K562 (cell line): ENCODE data around the gene C1QTNF12. TPM values are rescaled to one million over a fixed set of nuclear protein-coding genes. Genes with fewer than 3 reads are reported as not detected.

Experiments used
- CCAR2 ChIP-seq: fragments of 200-400 bp; formaldehyde crosslinking; IDR thresholded peaks from 2 replicates; pipeline ENCODE4 v1.6.1; 2017; ENCODE audit warnings: mild to moderate bottlenecking, low read depth, low read length
- FOXA1 ChIP-seq: fragments of 450-650 bp; IDR thresholded peaks from 2 replicates; pipeline ENCODE4 v1.6.1; 2016; ENCODE audit warnings: mild to moderate bottlenecking, borderline replicate concordance
- FOXA3 ChIP-seq, 2 experiments: fragments of 450-650 bp in 1 of 2; sonication (generic) in 1 of 2; formaldehyde crosslinking; IDR thresholded peaks in 1 of 2; conservative IDR thresholded peaks in 1 of 2; 2 replicates each; pipeline versions ENCODE4 v1.4.0 to v1.8.0; 2020 to 2022; ENCODE audit warnings: mild to moderate bottlenecking in 2 of 2, missing genetic modification reagents in 1 of 2
- GTF2A2 ChIP-seq: IDR thresholded peaks from 2 replicates; pipeline ENCODE4 v1.6.1; 2016; ENCODE audit warnings: mild to moderate bottlenecking, missing genetic modification characterization, missing compliant biosample characterization
- NCOA4 ChIP-seq: fragments of 450-650 bp; IDR thresholded peaks from 2 replicates; pipeline ENCODE4 v1.6.1; 2018; ENCODE audit warnings: mild to moderate bottlenecking; ENCODE audit not compliant: partially characterized antibody
- RBM25 ChIP-seq: fragments of 200-400 bp; formaldehyde crosslinking; IDR thresholded peaks from 2 replicates; pipeline ENCODE4 v1.6.1; 2018; ENCODE audit warnings: low read length, low read depth, moderate library complexity; ENCODE audit not compliant: severe bottlenecking
- RFX7 ChIP-seq: fragments of 250-450 bp; sonication (Bioruptor Pico); IDR thresholded peaks from 2 replicates; pipeline ENCODE4 v1.5.1; 2021; ENCODE audit warnings: mild to moderate bottlenecking
- TBP ChIP-seq: optimal IDR thresholded peaks from 2 replicates; pipeline ENCODE3; 2011; ENCODE audit warnings: low read depth, low read length, improper control_type of control experiment
- ZBTB7A ChIP-seq: IDR thresholded peaks from 2 replicates; pipeline ENCODE4 v1.6.1; 2011; ENCODE audit warnings: low read depth, mild to moderate bottlenecking, low read length, moderate library complexity, borderline replicate concordance; ENCODE audit not compliant: control insufficient read depth
- ZFP1 ChIP-seq: fragments of 450-650 bp; formaldehyde crosslinking; IDR thresholded peaks from 2 replicates; pipeline ENCODE4 v1.4.0; 2020; ENCODE audit warnings: mild to moderate bottlenecking, mixed read lengths
- polyA plus RNA-seq, 8 experiments: library from polyadenylated mRNA; depleted of rRNA in 4 of 8; stranded (reverse) in 5 of 8; unstranded in 3 of 8; fragments of >200 nt; fragmentation: Nextera tagmentation in 2 of 8; fragmentation: Illumina TruSeq in 1 of 8; extraction: Ambion mirVana in 2 of 8; extraction: Trizol in 1 of 8; gene quantifications; 2 replicates each; pipeline versions ENCODE4 v1.2.1 to v1.2.3, GENCODE V29; 2011 to 2014; ENCODE audit warnings: inconsistent platforms in 1 of 8, missing spikeins in 1 of 8
- total RNA-seq, 7 experiments: library from RNA; depleted of rRNA in 6 of 7; stranded (reverse); fragments of >200 nt in 6 of 7; fragmentation: Illumina TruSeq in 2 of 7; extraction: Trizol in 2 of 7; gene quantifications; 2 replicates each; pipeline versions ENCODE4 v1.2.1 to v1.2.3, GENCODE V29; 2011 to 2021; ENCODE audit warnings: low replicate concordance in 1 of 7
- TF ChIP-seq, protein P1 (sequence below): fragments of 450-650 bp; IDR thresholded peaks from 2 replicates; pipeline ENCODE4 v1.6.1; 2017; ENCODE audit warnings: antibody characterized with exemption, mild to moderate bottlenecking
- TF ChIP-seq, protein P2 (sequence below): sonication (generic); formaldehyde crosslinking; IDR thresholded peaks from 2 replicates; pipeline ENCODE4 v1.8.1; 2023; ENCODE audit warnings: mild to moderate bottlenecking, missing genetic modification reagents
- TF ChIP-seq, protein P3 (sequence below): fragments of 250-450 bp; sonication (Bioruptor Pico); IDR thresholded peaks from 2 replicates; pipeline ENCODE4 v1.4.0; 2020

Gene C1QTNF12
- total and polyA plus RNA-seq, 9 of the 15 experiments (the other 6 are each of a cell fraction or from before 2014, with no cell fraction given), result 0.11 to 4.3 (median 0.93) TPM; not detected in 3

DNA sequence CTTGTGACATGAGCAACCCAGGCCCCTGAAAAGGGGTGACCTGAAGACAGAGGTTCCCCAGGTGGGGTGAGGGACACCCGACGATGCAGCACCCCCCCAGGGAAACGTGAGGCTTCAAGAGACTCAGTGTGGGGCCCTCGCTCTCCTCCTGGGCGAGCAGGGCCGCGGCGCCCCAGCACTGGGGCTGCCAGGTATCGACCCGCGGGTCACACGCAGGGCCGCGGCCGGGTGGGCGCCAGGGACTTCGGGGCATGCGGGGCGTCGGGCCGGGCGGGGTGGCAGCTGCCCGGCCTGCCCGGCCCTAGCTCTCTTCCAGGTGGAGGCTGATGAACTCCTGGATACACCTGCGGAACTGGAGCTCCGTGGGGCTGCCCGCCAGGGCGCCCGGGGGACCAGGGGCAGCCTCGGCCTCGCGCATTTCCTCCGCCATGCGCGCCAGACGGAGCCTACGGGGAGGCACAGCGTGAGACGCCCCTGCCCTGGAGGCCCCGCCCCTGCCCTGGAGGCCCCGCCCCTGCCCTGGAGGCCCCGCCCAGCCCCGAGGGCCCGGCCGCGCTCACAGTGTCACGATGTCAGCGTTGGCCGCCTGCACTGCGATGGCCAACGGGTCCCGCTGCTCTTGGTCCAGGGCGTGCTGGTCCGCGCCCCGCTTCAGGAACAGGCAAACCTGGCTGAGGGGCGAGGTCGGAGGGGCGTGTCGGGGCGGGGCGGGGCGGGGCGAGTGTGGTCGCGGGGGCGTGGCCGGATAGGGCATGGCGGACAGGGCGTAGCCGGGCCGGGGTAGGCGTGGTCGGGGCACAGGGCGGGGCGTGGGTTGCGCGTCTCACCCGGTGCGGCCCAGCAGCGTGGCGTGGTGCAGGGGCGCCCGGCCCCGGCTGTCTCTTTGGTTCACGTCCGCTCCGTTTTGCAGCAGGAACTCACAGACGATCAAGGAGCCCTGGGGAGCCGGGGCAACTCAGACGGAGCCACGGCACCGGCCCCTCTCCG, 47.0 kb upstream of the C1QTNF12 start (continued):
- TF ChIP-seq, protein P1, sequence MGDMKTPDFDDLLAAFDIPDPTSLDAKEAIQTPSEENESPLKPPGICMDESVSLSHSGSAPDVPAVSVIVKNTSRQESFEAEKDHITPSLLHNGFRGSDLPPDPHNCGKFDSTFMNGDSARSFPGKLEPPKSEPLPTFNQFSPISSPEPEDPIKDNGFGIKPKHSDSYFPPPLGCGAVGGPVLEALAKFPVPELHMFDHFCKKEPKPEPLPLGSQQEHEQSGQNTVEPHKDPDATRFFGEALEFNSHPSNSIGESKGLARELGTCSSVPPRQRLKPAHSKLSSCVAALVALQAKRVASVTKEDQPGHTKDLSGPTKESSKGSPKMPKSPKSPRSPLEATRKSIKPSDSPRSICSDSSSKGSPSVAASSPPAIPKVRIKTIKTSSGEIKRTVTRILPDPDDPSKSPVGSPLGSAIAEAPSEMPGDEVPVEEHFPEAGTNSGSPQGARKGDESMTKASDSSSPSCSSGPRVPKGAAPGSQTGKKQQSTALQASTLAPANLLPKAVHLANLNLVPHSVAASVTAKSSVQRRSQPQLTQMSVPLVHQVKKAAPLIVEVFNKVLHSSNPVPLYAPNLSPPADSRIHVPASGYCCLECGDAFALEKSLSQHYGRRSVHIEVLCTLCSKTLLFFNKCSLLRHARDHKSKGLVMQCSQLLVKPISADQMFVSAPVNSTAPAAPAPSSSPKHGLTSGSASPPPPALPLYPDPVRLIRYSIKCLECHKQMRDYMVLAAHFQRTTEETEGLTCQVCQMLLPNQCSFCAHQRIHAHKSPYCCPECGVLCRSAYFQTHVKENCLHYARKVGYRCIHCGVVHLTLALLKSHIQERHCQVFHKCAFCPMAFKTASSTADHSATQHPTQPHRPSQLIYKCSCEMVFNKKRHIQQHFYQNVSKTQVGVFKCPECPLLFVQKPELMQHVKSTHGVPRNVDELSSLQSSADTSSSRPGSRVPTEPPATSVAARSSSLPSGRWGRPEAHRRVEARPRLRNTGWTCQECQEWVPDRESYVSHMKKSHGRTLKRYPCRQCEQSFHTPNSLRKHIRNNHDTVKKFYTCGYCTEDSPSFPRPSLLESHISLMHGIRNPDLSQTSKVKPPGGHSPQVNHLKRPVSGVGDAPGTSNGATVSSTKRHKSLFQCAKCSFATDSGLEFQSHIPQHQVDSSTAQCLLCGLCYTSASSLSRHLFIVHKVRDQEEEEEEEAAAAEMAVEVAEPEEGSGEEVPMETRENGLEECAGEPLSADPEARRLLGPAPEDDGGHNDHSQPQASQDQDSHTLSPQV, result no peak
- TF ChIP-seq CCAR2 (no peak), FOXA3 (CRISPR knock-in tag; conservative IDR thresholded peaks at IDR 0.05 in 1 of 2, IDR thresholded peaks at IDR 0.05 in 1 of 2) (0 out of 4 replicates have a peak, but pooled peaks of 1 of the 2 experiments have one; percentile 27), NCOA4 (no peak), GTF2A2 (tag) (no peak), RFX7 (CRISPR knock-in tag) (no peak), ZBTB7A (peak; percentile 41; the same call in 1 of the 2 replicates), FOXA1 (no peak), ZFP1 (CRISPR knock-in tag) (no peak), RBM25 (no peak), TBP (peak; percentile 25)
- TF ChIP-seq, protein P2, sequence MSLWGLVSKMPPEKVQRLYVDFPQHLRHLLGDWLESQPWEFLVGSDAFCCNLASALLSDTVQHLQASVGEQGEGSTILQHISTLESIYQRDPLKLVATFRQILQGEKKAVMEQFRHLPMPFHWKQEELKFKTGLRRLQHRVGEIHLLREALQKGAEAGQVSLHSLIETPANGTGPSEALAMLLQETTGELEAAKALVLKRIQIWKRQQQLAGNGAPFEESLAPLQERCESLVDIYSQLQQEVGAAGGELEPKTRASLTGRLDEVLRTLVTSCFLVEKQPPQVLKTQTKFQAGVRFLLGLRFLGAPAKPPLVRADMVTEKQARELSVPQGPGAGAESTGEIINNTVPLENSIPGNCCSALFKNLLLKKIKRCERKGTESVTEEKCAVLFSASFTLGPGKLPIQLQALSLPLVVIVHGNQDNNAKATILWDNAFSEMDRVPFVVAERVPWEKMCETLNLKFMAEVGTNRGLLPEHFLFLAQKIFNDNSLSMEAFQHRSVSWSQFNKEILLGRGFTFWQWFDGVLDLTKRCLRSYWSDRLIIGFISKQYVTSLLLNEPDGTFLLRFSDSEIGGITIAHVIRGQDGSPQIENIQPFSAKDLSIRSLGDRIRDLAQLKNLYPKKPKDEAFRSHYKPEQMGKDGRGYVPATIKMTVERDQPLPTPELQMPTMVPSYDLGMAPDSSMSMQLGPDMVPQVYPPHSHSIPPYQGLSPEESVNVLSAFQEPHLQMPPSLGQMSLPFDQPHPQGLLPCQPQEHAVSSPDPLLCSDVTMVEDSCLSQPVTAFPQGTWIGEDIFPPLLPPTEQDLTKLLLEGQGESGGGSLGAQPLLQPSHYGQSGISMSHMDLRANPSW (CRISPR knock-in tag), result no peak
- TF ChIP-seq, protein P3, sequence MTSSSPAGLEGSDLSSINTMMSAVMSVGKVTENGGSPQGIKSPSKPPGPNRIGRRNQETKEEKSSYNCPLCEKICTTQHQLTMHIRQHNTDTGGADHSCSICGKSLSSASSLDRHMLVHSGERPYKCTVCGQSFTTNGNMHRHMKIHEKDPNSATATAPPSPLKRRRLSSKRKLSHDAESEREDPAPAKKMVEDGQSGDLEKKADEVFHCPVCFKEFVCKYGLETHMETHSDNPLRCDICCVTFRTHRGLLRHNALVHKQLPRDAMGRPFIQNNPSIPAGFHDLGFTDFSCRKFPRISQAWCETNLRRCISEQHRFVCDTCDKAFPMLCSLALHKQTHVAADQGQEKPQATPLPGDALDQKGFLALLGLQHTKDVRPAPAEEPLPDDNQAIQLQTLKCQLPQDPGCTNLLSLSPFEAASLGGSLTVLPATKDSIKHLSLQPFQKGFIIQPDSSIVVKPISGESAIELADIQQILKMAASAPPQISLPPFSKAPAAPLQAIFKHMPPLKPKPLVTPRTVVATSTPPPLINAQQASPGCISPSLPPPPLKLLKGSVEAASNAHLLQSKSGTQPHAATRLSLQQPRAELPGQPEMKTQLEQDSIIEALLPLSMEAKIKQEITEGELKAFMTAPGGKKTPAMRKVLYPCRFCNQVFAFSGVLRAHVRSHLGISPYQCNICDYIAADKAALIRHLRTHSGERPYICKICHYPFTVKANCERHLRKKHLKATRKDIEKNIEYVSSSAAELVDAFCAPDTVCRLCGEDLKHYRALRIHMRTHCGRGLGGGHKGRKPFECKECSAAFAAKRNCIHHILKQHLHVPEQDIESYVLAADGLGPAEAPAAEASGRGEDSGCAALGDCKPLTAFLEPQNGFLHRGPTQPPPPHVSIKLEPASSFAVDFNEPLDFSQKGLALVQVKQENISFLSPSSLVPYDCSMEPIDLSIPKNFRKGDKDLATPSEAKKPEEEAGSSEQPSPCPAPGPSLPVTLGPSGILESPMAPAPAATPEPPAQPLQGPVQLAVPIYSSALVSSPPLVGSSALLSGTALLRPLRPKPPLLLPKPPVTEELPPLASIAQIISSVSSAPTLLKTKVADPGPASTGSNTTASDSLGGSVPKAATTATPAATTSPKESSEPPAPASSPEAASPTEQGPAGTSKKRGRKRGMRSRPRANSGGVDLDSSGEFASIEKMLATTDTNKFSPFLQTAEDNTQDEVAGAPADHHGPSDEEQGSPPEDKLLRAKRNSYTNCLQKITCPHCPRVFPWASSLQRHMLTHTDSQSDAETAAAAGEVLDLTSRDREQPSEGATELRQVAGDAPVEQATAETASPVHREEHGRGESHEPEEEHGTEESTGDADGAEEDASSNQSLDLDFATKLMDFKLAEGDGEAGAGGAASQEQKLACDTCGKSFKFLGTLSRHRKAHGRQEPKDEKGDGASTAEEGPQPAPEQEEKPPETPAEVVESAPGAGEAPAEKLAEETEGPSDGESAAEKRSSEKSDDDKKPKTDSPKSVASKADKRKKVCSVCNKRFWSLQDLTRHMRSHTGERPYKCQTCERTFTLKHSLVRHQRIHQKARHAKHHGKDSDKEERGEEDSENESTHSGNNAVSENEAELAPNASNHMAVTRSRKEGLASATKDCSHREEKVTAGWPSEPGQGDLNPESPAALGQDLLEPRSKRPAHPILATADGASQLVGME, result no peak
